Ascending aorta (tissue), 2 donors: ENCODE data around the gene SEMA4B. TPM values are rescaled to one million over a fixed set of nuclear protein-coding genes. Genes with fewer than 3 reads are reported as not detected.

Source experiments
- DNase-seq, 2 donors: peaks; one replicate each; pipeline ENCODE4 v3.0.0-alpha.2; 2019; ENCODE audit warnings: low spot score in 2 of 2
- H3K27ac ChIP-seq, 2 donors: fragments of 200-600 bp; sonication (generic); one replicate each; pipeline ENCODE4 v1.5.1; 2016 to 2017; ENCODE audit warnings: mild to moderate bottlenecking in 1 of 2
- H3K27me3 ChIP-seq: fragments of 200-600 bp; sonication (generic); one replicate; pipeline ENCODE4 v1.5.1; 2017
- H3K36me3 ChIP-seq, 2 donors: fragments of 200-600 bp; sonication (generic); one replicate each; pipeline ENCODE4 v1.5.1; 2016
- H3K4me1 ChIP-seq, 2 donors: fragments of 200-600 bp; sonication (generic); one replicate each; pipeline ENCODE4 v1.5.1; 2016 to 2017; ENCODE audit warnings: mild to moderate bottlenecking in 1 of 2
- H3K4me3 ChIP-seq, 2 donors: fragments of 200-600 bp; sonication (generic); one replicate each; pipeline ENCODE4 v1.5.1; 2016 to 2017; ENCODE audit warnings: mild to moderate bottlenecking in 1 of 2
- H3K9me3 ChIP-seq, 2 donors: fragments of 200-600 bp; sonication (generic); one replicate each; pipeline ENCODE4 v1.5.1; 2016
- intact Hi-C: fragments of 100-400 bp; cut with DNase I; formaldehyde crosslinking; loops from one replicate; pipeline ENCODE4 v1.15.1; 2023
- total RNA-seq: library from RNA; depleted of rRNA; stranded (reverse); fragments of >200 nt; gene quantifications from one replicate; pipeline ENCODE4 v1.1.0, GENCODE V29; 2016
- TF ChIP-seq, protein P1 (sequence below), 3 experiments: fragments of 200-600 bp in 2 of 3; fragments of 450-650 bp in 1 of 3; sonication (generic) in 2 of 3; IDR thresholded peaks; one replicate each; pipeline ENCODE4 v1.5.1; 2016 to 2019; ENCODE audit warnings: antibody characterized with exemption in 3 of 3, mild to moderate bottlenecking in 1 of 3, moderate library complexity in 1 of 3

The SEMA4B gene
- total RNA-seq, 1 donor from 2014 or later, result 51.2 TPM

DNA sequence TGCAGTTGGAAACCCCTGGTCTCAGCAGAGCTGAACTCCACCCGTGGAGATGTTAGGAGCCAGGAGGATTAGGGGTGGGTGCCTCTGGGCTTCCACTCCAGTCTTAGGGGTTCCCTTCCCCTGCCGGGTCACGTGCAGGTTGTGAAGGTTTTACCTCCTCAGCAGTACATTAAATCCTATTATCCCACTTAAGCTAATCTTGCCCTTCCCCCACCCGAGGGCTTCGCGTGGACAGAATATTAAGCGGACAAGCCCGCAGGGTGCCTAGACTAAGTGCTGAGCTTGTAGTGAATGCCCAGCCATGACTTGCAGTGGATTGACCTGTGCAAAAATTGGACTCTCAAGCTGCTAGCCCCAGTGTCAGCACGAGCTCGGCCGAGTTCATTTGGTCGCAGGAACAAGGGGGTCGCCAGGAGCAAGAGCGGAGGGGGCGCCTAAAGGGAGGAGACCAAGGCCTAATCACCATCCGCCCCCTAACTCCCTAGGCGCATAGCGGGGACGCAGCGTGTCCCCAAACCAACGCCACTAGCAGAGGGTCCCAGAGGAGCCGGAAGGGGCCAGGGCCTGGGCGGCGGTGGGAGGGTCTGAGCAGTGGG, 498 bp upstream of the SEMA4B start:
- no peaks in the 10 kb centered on the region for H3K9me3 ChIP-seq
- no peaks in the 10 kb centered on the region for H3K27me3 ChIP-seq
- H3K36me3 ChIP-seq, result no peaks in the 10 kb centered on the region
- TF ChIP-seq, protein P1, sequence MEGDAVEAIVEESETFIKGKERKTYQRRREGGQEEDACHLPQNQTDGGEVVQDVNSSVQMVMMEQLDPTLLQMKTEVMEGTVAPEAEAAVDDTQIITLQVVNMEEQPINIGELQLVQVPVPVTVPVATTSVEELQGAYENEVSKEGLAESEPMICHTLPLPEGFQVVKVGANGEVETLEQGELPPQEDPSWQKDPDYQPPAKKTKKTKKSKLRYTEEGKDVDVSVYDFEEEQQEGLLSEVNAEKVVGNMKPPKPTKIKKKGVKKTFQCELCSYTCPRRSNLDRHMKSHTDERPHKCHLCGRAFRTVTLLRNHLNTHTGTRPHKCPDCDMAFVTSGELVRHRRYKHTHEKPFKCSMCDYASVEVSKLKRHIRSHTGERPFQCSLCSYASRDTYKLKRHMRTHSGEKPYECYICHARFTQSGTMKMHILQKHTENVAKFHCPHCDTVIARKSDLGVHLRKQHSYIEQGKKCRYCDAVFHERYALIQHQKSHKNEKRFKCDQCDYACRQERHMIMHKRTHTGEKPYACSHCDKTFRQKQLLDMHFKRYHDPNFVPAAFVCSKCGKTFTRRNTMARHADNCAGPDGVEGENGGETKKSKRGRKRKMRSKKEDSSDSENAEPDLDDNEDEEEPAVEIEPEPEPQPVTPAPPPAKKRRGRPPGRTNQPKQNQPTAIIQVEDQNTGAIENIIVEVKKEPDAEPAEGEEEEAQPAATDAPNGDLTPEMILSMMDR (IDR thresholded peaks at IDR 0.05), result no peak
- intact Hi-C loops, result loop anchor here (2.0 kb wide), 1 partner anchor 16 kb away; no protein-coding TSS in a partner anchor
- H3K27ac ChIP-seq, result peak overlapping the region; percentile 68 to 70
- H3K4me3 ChIP-seq, result peak overlapping the region; percentile 66 to 93
- peaks cover 8 to 12% of the 10 kb centered on the region in 2 donors for H3K4me1 ChIP-seq
- no peak for DNase-seq

DNA sequence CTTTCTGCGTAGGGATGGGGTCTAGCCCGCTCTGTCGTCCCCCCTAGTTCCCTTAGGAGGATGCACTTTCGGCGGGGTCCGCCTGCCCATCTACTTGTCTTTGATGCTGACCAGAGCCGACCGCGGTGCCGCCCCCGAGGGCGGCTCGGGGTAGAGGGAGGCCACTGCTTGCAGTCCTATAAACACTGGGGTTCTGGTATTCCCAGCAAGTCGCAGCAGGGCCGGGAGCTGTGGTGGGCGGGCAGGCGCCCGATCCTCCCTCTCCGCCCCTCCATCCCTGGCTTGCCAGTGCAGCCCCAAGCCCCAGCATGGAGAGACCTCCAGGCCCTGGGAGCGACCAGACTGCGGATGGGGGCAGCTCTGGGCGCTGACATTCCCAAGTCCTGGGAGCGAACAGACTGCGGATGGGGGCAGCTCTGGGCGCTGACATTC, 830 bp downstream of the SEMA4B start:
- peaks cover 8 to 12% of the 10 kb centered on the region in 2 donors for H3K4me1 ChIP-seq
- no peaks in the 10 kb centered on the region for H3K9me3 ChIP-seq
- H3K4me3 ChIP-seq, result peak overlapping the region; percentile 66 to 93
- TF ChIP-seq, protein P1 (IDR thresholded peaks at IDR 0.05), result no peak
- no peaks in the 10 kb centered on the region for H3K27me3 ChIP-seq
- H3K36me3 ChIP-seq, result no peaks in the 10 kb centered on the region
- H3K27ac ChIP-seq, result peak overlapping the region in 1 of 2 donors; percentile 68
- intact Hi-C loops, result loop anchor here (2.0 kb wide), 1 partner anchor 17 kb away; no protein-coding TSS in a partner anchor
- no peak for DNase-seq

DNA sequence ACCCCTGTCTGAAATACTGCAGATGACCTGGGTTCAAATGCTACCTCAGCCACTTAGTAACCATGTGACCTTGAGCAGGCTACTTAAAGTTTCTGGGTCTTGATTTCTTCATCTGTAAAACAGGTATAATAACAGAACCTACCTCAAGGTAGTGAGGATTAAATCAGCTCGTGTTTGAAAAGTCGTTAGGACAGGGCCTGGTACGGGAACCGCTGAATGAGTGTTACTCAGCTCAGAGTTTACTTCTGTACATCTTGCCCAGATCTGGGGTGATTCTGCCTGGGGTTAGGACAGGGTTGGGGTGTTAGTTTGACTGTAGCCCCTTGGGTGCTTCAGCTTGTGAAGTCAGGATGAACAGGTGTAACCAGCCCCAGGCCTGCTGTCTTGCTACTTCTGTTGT, 1.8 kb downstream of the SEMA4B start:
- TF ChIP-seq, protein P1 (IDR thresholded peaks at IDR 0.05), result no peak
- peaks cover 8 to 12% of the 10 kb centered on the region in 2 donors for H3K4me1 ChIP-seq
- no peak overlapping the region for H3K27ac ChIP-seq
- no peak for DNase-seq
- intact Hi-C loops, result no loop called here
- H3K4me3 ChIP-seq, result no peak overlapping the region
- H3K9me3 ChIP-seq, result no peaks in the 10 kb centered on the region
- no peaks in the 10 kb centered on the region for H3K36me3 ChIP-seq
- no peaks in the 10 kb centered on the region for H3K27me3 ChIP-seq

DNA sequence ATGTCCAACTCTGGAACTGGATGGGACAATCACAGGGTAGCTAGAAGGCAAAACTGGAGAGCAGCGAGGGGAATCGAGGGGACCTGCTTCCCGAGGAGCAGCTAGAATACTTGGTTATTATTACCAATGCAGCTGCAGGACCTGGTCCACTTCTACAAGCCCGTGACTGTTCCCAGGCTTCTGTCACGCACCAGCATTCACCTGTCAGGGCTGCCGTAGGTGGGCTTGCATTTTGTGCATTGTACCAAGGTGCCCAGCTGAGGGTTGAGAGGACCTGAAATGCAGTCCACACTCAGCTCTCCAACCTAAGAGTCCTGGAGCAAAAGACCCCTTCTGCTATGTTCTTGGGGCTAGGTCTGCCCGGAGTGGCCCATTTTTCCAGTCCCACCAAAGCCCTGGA, 2.3 kb downstream of the SEMA4B start:
- Histone ChIP-seq H3K27ac (no peak overlapping the region), H3K9me3 (no peaks in the 10 kb centered on the region), H3K4me3 (no peak overlapping the region), H3K36me3 (no peaks in the 10 kb centered on the region), H3K4me1 (peaks cover 8 to 12% of the 10 kb centered on the region in 2 donors), H3K27me3 (no peaks in the 10 kb centered on the region)
- intact Hi-C loops, result no loop called here
- TF ChIP-seq, protein P1 (IDR thresholded peaks at IDR 0.05), result no peak
- no peak for DNase-seq

DNA sequence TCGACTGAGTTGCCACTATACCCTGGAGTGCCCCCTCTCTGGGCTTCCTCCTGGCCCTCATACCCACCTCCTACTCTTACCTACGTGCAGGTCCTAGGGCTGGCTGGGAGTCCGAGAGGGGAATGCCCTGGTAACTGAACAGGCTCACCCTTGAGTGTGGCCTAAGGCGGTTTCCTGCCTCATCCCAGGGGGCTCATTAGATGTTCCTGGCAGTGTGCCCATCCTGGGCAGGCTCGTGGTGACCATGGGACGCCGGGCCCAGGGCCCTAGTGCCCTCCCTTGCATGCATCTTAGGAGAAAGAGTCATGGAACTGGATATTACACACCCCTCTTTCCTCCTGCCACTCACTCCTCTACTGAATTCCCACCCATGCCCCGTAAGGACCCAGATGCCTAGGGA, 2.8 kb downstream of the SEMA4B start:
- Histone ChIP-seq H3K9me3 (no peaks in the 10 kb centered on the region), H3K4me1 (peaks cover 8 to 12% of the 10 kb centered on the region in 2 donors), H3K36me3 (no peaks in the 10 kb centered on the region), H3K4me3 (no peak overlapping the region), H3K27ac (no peak overlapping the region), H3K27me3 (no peaks in the 10 kb centered on the region)
- intact Hi-C loops, result no loop called here
- no peak for DNase-seq
- TF ChIP-seq, protein P1 (IDR thresholded peaks at IDR 0.05), result no peak
